ENCODE results near the gene BACH2. TPM values are rescaled to one million over a fixed set of nuclear protein-coding genes. Genes with fewer than 3 reads are reported as not detected.

BACH2 gene
- total RNA-seq, 2 donors from 2014 or later: 5.2 to 5.7 TPM

DNA sequence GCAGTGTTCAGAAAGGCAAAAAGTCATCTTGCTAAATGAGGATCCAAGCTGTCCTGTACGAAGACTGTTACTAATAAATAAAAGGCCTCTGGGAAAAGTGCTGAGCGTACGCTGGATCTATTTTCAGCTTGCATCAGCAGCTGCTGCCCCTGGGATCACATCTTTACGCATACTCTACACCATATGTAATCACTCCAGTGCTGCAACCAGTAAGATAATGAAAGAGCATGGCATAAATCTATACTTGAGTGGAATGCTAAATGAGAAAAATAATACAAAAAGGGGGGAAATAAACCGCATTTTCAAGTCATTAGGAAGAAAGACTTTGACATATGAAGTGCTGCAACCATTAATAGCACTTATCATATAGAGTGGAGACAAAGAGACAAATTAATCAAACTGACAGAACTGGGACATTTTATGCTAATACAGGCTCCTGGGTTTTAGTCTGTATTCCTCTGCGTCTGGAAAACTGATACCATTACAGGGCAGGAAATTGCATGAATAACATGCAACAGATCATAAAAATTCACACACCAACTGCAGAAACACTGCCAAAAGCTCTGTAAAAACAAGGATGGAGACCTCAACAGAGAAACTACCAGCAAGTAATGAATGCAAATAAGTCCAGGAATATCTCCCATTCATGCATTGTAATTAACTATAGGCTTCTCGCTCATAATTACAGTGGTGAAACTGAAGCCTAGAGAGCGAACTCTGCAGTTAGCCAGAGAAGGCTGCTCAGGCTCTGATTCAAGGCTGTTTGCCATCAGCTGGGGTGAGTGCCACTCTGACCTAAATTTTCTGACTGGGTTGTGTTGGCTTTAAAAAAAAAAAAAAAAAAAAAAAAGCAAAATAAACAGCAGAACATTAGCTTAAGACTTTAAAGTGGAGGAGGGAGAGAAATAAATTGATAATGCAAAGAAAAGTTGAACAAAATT lies 318.6 kb downstream of the BACH2 start:
- Histone ChIP-seq H3K4me1 (replicated peaks) (no peaks in the 10 kb centered on the region), H3K9me3 (no peaks in the 10 kb centered on the region), H3K27ac (no peak overlapping the region), H3K27me3 (replicated peaks; ENCODE audit: insufficient read depth) (no peaks in the 10 kb centered on the region), H3K4me3 (no peak overlapping the region), H3K36me3 (no peaks in the 10 kb centered on the region)
- intact Hi-C loops (cut with DNase I): loop anchor here (10.0 kb wide), 1 partner anchor 237 kb away; no protein-coding TSS in a partner anchor
- TF ChIP-seq POLR2AphosphoS5 (IDR thresholded peaks at IDR 0.05) (no peak), POLR2A (IDR thresholded peaks at IDR 0.05) (no peak)
- TF ChIP-seq, protein P1, sequence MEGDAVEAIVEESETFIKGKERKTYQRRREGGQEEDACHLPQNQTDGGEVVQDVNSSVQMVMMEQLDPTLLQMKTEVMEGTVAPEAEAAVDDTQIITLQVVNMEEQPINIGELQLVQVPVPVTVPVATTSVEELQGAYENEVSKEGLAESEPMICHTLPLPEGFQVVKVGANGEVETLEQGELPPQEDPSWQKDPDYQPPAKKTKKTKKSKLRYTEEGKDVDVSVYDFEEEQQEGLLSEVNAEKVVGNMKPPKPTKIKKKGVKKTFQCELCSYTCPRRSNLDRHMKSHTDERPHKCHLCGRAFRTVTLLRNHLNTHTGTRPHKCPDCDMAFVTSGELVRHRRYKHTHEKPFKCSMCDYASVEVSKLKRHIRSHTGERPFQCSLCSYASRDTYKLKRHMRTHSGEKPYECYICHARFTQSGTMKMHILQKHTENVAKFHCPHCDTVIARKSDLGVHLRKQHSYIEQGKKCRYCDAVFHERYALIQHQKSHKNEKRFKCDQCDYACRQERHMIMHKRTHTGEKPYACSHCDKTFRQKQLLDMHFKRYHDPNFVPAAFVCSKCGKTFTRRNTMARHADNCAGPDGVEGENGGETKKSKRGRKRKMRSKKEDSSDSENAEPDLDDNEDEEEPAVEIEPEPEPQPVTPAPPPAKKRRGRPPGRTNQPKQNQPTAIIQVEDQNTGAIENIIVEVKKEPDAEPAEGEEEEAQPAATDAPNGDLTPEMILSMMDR (IDR thresholded peaks at IDR 0.05): no peak
- no peak for DNase-seq (ENCODE audit: low spot score)
- WGBS: 49% methylated on average over 8 of the region's 8 CpGs

DNA sequence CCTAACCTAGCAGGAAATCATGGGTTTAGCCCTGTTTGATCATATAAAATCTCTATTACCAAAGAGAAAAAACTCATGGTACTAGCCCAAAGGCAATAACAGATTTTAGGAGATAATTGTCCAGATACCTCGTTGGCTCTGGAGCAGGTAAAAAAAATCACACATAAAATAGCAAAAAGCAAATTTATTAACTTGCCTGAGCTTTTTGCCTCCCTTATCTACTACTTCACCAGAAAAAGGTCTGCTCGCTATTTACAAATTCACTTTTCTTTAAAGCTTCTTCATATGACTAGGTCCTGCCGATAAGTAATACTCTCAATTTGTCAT lies 320.0 kb downstream of the BACH2 start:
- 77% methylated on average over 3 of the region's 3 CpGs for WGBS
- Histone ChIP-seq H3K36me3 (no peaks in the 10 kb centered on the region), H3K27me3 (replicated peaks; ENCODE audit: insufficient read depth) (no peaks in the 10 kb centered on the region), H3K9me3 (no peaks in the 10 kb centered on the region), H3K4me1 (replicated peaks) (no peaks in the 10 kb centered on the region), H3K27ac (no peak overlapping the region), H3K4me3 (no peak overlapping the region)
- DNase-seq (ENCODE audit: low spot score): no peak
- TF ChIP-seq POLR2A (IDR thresholded peaks at IDR 0.05) (no peak), POLR2AphosphoS5 (IDR thresholded peaks at IDR 0.05) (no peak)
- TF ChIP-seq, protein P1 (IDR thresholded peaks at IDR 0.05): no peak
- intact Hi-C loops (cut with DNase I): loop anchor here (10.0 kb wide), 1 partner anchor 238 kb away; no protein-coding TSS in a partner anchor

DNA sequence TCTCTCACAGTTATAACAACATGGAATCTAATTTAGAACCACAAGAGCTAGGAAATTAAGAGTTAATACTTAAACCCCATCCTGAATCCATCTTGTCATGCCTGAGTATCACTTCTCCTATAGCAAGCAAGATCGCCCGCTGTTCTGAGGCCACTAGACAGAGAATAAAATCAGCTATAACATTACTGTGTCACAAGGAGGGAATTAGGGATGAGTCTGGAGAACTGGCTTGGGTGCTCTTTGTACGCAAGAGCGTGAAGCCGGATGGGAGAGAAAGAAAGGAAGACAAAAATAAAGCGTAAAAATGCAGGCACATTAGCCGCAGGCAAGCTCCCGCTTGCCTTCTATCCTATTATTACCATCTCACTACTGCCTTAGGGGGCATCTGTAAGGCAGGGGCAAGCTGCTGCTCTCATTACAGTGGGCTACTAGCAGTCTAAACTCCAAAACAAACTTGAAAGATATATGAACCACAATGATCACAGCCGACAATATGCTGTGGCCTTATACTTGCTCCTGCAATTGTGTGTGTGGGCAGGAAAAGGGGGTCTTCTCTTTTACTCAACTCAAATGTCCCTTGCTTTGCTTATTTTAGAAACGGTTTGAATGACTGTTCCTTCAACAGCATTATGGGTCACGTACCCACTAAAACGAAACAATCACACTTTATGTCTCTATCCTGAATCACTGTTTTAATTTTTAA lies 320.5 kb downstream of the BACH2 start:
- no peak for DNase-seq (ENCODE audit: low spot score)
- Histone ChIP-seq H3K9me3 (no peaks in the 10 kb centered on the region), H3K4me3 (no peak overlapping the region), H3K4me1 (replicated peaks) (no peaks in the 10 kb centered on the region), H3K36me3 (no peaks in the 10 kb centered on the region), H3K27ac (no peak overlapping the region), H3K27me3 (replicated peaks; ENCODE audit: insufficient read depth) (no peaks in the 10 kb centered on the region)
- TF ChIP-seq POLR2A (IDR thresholded peaks at IDR 0.05) (no peak), POLR2AphosphoS5 (IDR thresholded peaks at IDR 0.05) (no peak)
- TF ChIP-seq, protein P1 (IDR thresholded peaks at IDR 0.05): no peak
- intact Hi-C loops (cut with DNase I): loop anchor here (10.0 kb wide), 1 partner anchor 239 kb away; no protein-coding TSS in a partner anchor
- WGBS: 55% methylated on average over 12 of the region's 12 CpGs

DNA sequence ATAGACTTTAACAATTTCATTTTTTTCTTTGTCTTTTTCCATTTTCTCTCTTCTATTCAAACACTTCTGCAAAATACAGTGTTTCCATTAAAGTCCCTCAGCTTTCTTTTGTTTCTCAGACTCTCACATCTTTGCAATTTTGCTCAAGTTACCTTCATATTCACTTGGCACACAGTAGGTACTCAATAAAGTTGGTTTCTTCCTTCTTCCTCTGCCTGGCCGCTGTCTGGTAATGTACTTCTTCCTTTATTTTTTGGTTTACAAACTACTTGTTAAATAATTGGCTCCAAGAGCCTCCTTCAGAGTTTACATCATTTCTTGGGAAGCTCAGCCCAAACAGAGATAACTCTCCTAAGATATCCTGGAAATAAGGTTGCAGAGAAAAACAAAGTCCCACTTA lies 321.3 kb downstream of the BACH2 start:
- Histone ChIP-seq H3K27me3 (replicated peaks; ENCODE audit: insufficient read depth) (no peaks in the 10 kb centered on the region), H3K4me3 (no peak overlapping the region), H3K36me3 (no peaks in the 10 kb centered on the region), H3K27ac (no peak overlapping the region), H3K4me1 (replicated peaks) (no peaks in the 10 kb centered on the region), H3K9me3 (no peaks in the 10 kb centered on the region)
- no peak for TF ChIP-seq POLR2A (IDR thresholded peaks at IDR 0.05)
- TF ChIP-seq, protein P1 (IDR thresholded peaks at IDR 0.05): no peak
- no peak for TF ChIP-seq POLR2AphosphoS5 (IDR thresholded peaks at IDR 0.05)
- no peak for DNase-seq (ENCODE audit: low spot score)
- 81% methylated on average over 1 of the region's 1 CpG for WGBS
- intact Hi-C loops (cut with DNase I): loop anchor here (10.0 kb wide), 1 partner anchor 239 kb away; no protein-coding TSS in a partner anchor
